ENCODE results near the gene TSPEAR.
"Not testable (repeated sequence)": the region's sequence is repeated elsewhere in the genome, so short reads cannot be mapped to it uniquely, and the experiment has no call there.

The TSPEAR gene

GRCh38 chr21:44564099-44564498 is 147.3 kb downstream of the TSPEAR start:
- Mint-ChIP-seq H3K4me3 (no peak overlapping the region), H3K9me3 (peaks cover 7% of the 10 kb centered on the region), H3K4me1 (ENCODE audit: low read depth) (peaks cover 10% of the 10 kb centered on the region), H3K27me3 (ENCODE audit: low read depth) (peaks cover 30% of the 10 kb centered on the region), H3K27ac (no peak overlapping the region), H3K36me3 (ENCODE audit: low read depth) (no peaks in the 10 kb centered on the region)
- no peak for DNase-seq (ENCODE audit: low spot score)

GRCh38 chr21:44558695-44559094 is 152.7 kb downstream of the TSPEAR start, which contains the start of gene KRTAP10-3:
Gene KRTAP10-3, minus strand, starts transcription at chr21:44558795. Its CDS starts 80 bp downstream, at chr21:44558715.
- H3K27me3 Mint-ChIP-seq (ENCODE audit: low read depth): peaks cover 31% of the 10 kb centered on the region

GRCh38 chr21:44558329-44558675 is 153.1 kb downstream of the TSPEAR start:
- H3K4me1 Mint-ChIP-seq (ENCODE audit: low read depth); H3K27ac Mint-ChIP-seq; DNase-seq (ENCODE audit: low spot score); H3K9me3 Mint-ChIP-seq; H3K36me3 Mint-ChIP-seq (ENCODE audit: low read depth); H3K4me3 Mint-ChIP-seq: not testable (repeated sequence)
- H3K27me3 Mint-ChIP-seq (ENCODE audit: low read depth): peaks cover 31% of the 10 kb centered on the region

More at GRCh38 chr21:44558695-44559094, 152.7 kb downstream of the TSPEAR start, which contains the start of gene KRTAP10-3:
- no peaks in the 10 kb centered on the region for H3K36me3 Mint-ChIP-seq (ENCODE audit: low read depth)
- H3K4me1 Mint-ChIP-seq (ENCODE audit: low read depth): no peaks in the 10 kb centered on the region
- H3K4me3 Mint-ChIP-seq: no peak within 1 kb of the TSS
- H3K27ac Mint-ChIP-seq: no peak within 1 kb of the TSS
- peaks cover 7% of the 10 kb centered on the region for H3K9me3 Mint-ChIP-seq
- no peak for DNase-seq (ENCODE audit: low spot score)

- H3K36me3 Mint-ChIP-seq (ENCODE audit: low read depth): no peaks in the 10 kb centered on the region
- peaks cover 4% of the 10 kb centered on the region for H3K9me3 Mint-ChIP-seq
- no peaks in the 10 kb centered on the region for H3K4me1 Mint-ChIP-seq (ENCODE audit: low read depth)
- H3K27me3 Mint-ChIP-seq (ENCODE audit: low read depth): peaks cover 30% of the 10 kb centered on the region
- DNase-seq (ENCODE audit: low spot score): no peak
- H3K27ac Mint-ChIP-seq: no peak overlapping the region
- no peak overlapping the region for H3K4me3 Mint-ChIP-seq
These were observed 153.7 kb downstream of the TSPEAR start for GRCh38 chr21:44557491-44558328.

- no peaks in the 10 kb centered on the region for H3K4me1 Mint-ChIP-seq (ENCODE audit: low read depth)
- peaks cover 4% of the 10 kb centered on the region for H3K9me3 Mint-ChIP-seq
- peaks cover 22% of the 10 kb centered on the region for H3K27me3 Mint-ChIP-seq (ENCODE audit: low read depth)
- DNase-seq (ENCODE audit: low spot score): no peak
- no peak overlapping the region for H3K4me3 Mint-ChIP-seq
- H3K36me3 Mint-ChIP-seq (ENCODE audit: low read depth): no peaks in the 10 kb centered on the region
- H3K27ac Mint-ChIP-seq: no peak overlapping the region
These were observed 154.5 kb downstream of the TSPEAR start for GRCh38 chr21:44556879-44557278.

- Mint-ChIP-seq H3K27ac (no peak overlapping the region), H3K36me3 (ENCODE audit: low read depth) (no peaks in the 10 kb centered on the region), H3K4me1 (ENCODE audit: low read depth) (no peaks in the 10 kb centered on the region), H3K4me3 (no peak overlapping the region), H3K27me3 (ENCODE audit: low read depth) (peaks cover 10% of the 10 kb centered on the region), H3K9me3 (no peaks in the 10 kb centered on the region)
- no peak for DNase-seq (ENCODE audit: low spot score)
These were observed 156.0 kb downstream of the TSPEAR start for GRCh38 chr21:44555200-44555875.

GRCh38 chr21:44552681-44553080 is 158.7 kb downstream of the TSPEAR start:
- Mint-ChIP-seq H3K36me3 (ENCODE audit: low read depth) (peaks cover 5% of the 10 kb centered on the region), H3K27me3 (ENCODE audit: low read depth) (peaks cover 2% of the 10 kb centered on the region), H3K27ac (no peak overlapping the region), H3K9me3 (peaks cover 10% of the 10 kb centered on the region), H3K4me3 (no peak overlapping the region), H3K4me1 (ENCODE audit: low read depth) (peaks cover 5% of the 10 kb centered on the region)
- DNase-seq (ENCODE audit: low spot score): no peak

GRCh38 chr21:44552136-44552535 is 159.2 kb downstream of the TSPEAR start:
- Mint-ChIP-seq H3K36me3 (ENCODE audit: low read depth) (peaks cover 10% of the 10 kb centered on the region), H3K27ac (no peak overlapping the region), H3K9me3 (peaks cover 15% of the 10 kb centered on the region), H3K4me3 (no peak overlapping the region), H3K27me3 (ENCODE audit: low read depth) (peaks cover 2% of the 10 kb centered on the region), H3K4me1 (ENCODE audit: low read depth) (peaks cover 10% of the 10 kb centered on the region)
- no peak for DNase-seq (ENCODE audit: low spot score)

- H3K4me1 Mint-ChIP-seq (ENCODE audit: low read depth): peaks cover 11% of the 10 kb centered on the region
- H3K4me3 Mint-ChIP-seq: no peak within 1 kb of the TSS
- H3K9me3 Mint-ChIP-seq: peaks cover 22% of the 10 kb centered on the region
- peaks cover 2% of the 10 kb centered on the region for H3K27me3 Mint-ChIP-seq (ENCODE audit: low read depth)
- H3K36me3 Mint-ChIP-seq (ENCODE audit: low read depth): peaks cover 17% of the 10 kb centered on the region
- H3K27ac Mint-ChIP-seq: no peak within 1 kb of the TSS
- DNase-seq (ENCODE audit: low spot score): no peak
These were observed 159.9 kb downstream of the TSPEAR start, which contains the start of gene KRTAP10-2 for GRCh38 chr21:44551340-44551961. Gene KRTAP10-2, minus strand, starts transcription at chr21:44551505. Its CDS starts 47 bp downstream, at chr21:44551458.

GRCh38 chr21:44550807-44551206 is 160.6 kb downstream of the TSPEAR start:
- Mint-ChIP-seq H3K9me3 (peaks cover 22% of the 10 kb centered on the region), H3K4me1 (ENCODE audit: low read depth) (peaks cover 11% of the 10 kb centered on the region), H3K27ac (no peak overlapping the region), H3K36me3 (ENCODE audit: low read depth) (peaks cover 17% of the 10 kb centered on the region), H3K4me3 (no peak overlapping the region), H3K27me3 (ENCODE audit: low read depth) (peaks cover 2% of the 10 kb centered on the region)
- no peak for DNase-seq (ENCODE audit: low spot score)

GRCh38 chr21:44550285-44550684 is 161.1 kb downstream of the TSPEAR start:
- H3K27me3 Mint-ChIP-seq (ENCODE audit: low read depth); H3K4me3 Mint-ChIP-seq: not testable (repeated sequence)

GRCh38 chr21:44549525-44550211 is 161.7 kb downstream of the TSPEAR start:
- Mint-ChIP-seq H3K4me1 (ENCODE audit: low read depth) (peaks cover 11% of the 10 kb centered on the region), H3K36me3 (ENCODE audit: low read depth) (peaks cover 20% of the 10 kb centered on the region), H3K4me3 (no peak overlapping the region), H3K27me3 (ENCODE audit: low read depth) (peaks cover 2% of the 10 kb centered on the region), H3K27ac (no peak overlapping the region), H3K9me3 (peaks cover 27% of the 10 kb centered on the region)
- DNase-seq (ENCODE audit: low spot score): no peak

More at GRCh38 chr21:44550285-44550684, 161.1 kb downstream of the TSPEAR start:
- Mint-ChIP-seq H3K36me3 (ENCODE audit: low read depth) (peaks cover 20% of the 10 kb centered on the region), H3K9me3 (peaks cover 27% of the 10 kb centered on the region), H3K4me1 (ENCODE audit: low read depth) (peaks cover 11% of the 10 kb centered on the region)
- not testable (repeated sequence) for DNase-seq (ENCODE audit: low spot score); H3K27ac Mint-ChIP-seq

- DNase-seq (ENCODE audit: low spot score): no peak
- Mint-ChIP-seq H3K27ac (no peak overlapping the region), H3K27me3 (ENCODE audit: low read depth) (peaks cover 2% of the 10 kb centered on the region), H3K4me3 (no peak overlapping the region), H3K4me1 (ENCODE audit: low read depth) (peaks cover 11% of the 10 kb centered on the region), H3K36me3 (ENCODE audit: low read depth) (peaks cover 20% of the 10 kb centered on the region), H3K9me3 (peaks cover 27% of the 10 kb centered on the region)
These were observed 162.4 kb downstream of the TSPEAR start for GRCh38 chr21:44548922-44549321.

Measured in T-helper 2 cell treated with Interferon-gamma antibody and Interleukin-4, amounts not matched to agents 5 μg/mL and 100 μg/mL, for 36 hours (primary cell).